Measurements from ENCODE around the gene PATL1.

The PATL1 gene

DNA sequence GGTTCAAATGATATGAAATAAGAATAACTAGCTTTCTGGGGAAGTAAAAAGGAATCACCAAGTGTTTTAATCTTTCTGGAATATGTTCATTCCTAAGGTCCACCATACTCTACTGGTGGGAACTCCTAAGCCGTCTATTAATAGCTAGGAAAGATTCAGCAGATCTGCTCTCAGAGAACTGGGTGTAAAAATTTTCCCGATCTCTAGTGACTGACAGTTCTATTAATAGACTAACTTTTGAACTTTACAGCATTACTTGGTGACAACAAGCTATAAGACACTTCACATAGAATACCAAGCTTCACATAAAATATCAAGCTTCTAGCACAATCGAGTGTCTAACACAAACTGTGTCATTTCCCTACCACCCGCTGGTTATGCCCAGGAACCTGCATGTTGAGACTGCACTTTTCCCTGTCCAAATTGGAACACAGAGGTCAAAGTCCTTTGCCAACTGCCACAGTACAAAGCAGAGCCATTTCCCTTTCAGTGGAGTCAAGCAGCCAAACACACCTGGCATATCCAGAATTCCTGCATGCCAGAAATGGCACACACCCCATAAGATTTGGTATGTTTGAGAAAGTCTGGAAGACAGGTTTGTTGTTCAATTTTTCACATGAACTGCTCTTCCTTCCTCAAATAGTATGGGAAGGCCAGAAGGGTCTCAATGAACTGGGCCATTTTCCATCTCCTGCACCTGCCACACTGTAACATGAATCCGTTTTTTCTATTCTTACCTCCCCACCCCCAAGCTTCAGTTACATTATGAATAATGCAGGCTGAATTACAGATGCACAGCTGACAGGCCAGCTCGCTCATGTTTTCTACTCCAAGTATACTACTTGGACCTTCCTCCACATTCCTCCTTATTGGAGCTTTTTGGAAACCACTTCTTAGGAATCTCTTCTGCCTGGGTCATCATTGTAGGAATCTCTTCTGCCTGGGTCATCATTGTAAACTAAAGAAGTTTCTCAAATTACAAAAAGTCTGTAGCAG is 57.0 kb downstream of the PATL1 start:
- peak; percentile 26 for DNase-seq

DNA sequence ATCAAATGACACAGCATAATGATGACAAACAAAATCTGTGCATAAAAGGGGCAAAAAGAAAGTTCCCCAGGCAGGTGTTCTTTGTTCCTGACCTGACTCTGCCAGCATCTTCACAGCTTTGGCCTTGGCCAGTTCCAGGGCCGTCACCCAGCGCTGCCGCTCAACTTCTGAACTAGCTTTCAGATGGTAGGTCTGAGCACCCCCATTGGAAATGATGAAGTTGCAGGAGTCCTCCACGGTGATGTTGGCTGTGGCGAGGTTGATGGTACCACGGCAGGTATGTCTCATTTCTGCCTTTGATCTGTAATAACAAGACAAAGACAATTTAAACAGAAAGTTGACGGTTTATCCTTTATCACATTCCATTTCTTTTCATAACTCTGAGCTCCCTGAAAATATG is 58.5 kb downstream of the PATL1 start:
- no peak for DNase-seq

DNA sequence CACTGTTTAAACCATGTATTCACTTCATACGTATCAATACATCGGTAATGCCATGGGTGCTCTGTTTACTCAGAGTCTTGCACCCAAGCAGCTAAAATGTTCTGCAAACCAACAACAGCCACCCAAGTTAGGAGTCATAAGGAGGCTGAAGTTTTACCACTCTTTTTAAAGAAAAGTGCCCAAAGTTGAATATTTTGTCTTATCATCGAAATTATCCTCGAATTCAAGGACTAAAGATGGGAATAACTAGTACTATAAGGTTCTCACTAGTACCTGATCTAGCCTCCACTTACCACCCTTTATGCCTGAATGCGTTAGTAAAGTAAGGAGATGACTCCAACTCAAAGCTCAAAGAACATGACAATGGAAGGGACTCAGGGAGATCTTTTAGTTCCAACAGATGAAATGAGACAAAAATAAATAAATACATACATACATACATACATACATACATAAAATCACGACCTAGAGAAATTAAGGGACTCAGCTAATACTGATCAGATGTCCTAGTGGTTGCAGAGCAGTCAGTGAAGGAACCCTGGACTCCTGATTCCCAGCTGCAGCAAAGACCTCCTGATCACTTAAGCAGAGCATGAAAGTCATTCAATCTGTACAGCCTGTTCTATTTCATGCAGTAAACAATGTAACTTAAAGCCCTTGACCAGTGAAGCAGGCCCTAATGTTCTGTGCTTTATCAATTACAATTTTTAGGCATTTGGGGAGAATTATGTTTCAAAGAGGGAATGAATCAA is 61.0 kb downstream of the PATL1 start:
- DNase-seq: no peak

DNA sequence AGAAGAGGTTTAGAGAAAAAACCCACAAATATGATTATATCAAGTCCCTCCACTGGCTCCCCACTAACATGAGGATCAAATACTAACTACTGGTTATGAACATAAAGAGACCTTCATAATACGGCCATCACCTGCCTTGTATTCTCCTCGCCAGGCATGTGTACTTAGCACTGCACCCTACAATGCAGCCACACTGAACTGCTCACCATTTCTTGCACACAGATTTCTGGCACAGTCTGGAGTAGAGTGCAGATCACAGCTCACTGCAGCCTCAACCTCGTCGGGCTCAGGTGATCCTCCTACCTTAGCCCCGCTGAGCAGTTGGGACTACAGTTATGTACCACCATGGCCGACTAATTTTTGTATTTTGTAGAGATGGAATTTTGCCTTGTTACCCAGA is 66.4 kb downstream of the PATL1 start:
- DNase-seq: no peak

DNA sequence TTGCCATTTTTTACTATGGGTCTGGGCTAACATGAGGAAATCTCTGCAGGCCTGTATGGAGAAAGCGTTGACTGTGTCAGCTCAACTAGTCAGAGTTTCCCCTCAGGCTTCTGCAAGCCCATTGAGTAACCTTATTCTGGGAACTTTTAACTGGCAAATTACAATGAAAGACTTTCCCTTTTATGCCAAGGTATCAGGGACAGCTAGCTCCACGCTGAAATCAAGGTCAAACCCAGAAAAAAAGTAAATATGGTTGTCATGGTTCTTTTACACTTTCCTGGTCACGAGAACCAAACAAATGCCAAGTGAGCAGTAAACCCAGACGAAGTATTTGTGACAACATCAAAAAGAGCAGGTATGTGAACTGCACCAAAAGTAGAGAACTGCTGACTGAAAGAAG is 67.0 kb downstream of the PATL1 start:
- DNase-seq: no peak

DNA sequence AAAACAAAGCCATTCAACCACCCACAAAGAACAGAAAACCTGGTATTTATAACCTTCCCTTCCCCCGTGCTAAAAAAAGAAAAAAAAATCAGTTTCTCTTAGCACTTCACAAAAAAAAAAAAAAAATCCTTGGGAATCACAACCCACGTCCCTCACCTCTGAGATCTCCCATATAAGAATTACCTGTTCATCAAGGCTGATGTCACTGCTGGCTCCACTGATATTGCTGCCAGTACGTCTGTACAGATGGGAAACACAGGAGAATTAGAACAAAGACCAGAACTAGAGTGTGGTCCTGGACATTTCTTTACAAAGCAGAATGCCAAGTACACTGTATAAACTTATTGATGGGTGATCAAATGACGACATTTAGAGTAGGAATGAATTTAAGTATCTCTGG is 68.2 kb downstream of the PATL1 start:
- no peak for DNase-seq

DNA sequence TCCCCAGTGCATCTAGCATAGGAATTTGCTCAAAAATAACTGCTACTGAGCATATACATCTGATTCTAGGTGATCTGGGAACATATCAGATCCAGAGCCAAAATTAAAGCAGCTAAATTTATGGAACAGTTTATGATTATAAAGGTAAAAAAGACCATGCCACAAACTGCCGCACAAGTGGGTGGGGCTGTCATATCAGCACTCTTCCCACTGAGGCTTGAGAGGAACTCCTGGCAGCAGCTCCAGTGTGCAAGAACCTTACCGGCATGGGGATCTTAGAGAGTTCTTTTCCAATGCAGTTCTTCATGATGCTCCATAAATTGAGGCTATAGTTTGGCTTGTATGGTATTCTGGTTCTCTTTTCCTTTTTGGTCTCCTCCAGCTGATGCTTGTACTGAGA is 68.6 kb downstream of the PATL1 start:
- DNase-seq: no peak

DNA sequence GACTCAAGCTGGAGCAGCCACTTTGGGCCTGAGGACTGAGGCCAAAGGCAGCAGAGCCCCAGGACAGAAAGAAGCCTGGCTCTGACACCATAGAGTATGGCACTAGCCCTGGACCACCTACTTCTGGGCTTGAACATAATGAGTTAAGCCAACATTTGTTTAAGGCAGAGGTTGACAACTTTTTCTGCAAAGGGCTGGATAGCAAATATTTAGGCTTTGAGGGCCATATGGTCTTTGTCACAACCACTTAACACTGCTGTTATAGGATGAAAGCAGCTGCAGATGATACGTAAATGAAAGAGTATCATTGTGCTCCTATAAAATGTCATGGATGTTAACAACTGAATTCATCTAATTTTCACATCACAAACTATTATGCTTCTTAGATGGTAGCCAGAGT is 69.9 kb downstream of the PATL1 start:
- DNase-seq: no peak

Measured in retina (tissue), 1 donor.